Stimulated activated CD4-positive, alpha-beta T cell treated with anti-CD3 and anti-CD28 coated beads, Interleukin-2, amount 100 ng/mL, for 48 hours (primary cell): ENCODE measurements around the gene NMUR1.
A peak's percentile ranks its signal among the peaks of the same experiment; 100 is the strongest.

ENCODE experiments used
- DNase-seq, 2 donors: peaks; one replicate each; pipeline ENCODE4 v3.0.0-alpha.2; 2020

Gene NMUR1

DNA sequence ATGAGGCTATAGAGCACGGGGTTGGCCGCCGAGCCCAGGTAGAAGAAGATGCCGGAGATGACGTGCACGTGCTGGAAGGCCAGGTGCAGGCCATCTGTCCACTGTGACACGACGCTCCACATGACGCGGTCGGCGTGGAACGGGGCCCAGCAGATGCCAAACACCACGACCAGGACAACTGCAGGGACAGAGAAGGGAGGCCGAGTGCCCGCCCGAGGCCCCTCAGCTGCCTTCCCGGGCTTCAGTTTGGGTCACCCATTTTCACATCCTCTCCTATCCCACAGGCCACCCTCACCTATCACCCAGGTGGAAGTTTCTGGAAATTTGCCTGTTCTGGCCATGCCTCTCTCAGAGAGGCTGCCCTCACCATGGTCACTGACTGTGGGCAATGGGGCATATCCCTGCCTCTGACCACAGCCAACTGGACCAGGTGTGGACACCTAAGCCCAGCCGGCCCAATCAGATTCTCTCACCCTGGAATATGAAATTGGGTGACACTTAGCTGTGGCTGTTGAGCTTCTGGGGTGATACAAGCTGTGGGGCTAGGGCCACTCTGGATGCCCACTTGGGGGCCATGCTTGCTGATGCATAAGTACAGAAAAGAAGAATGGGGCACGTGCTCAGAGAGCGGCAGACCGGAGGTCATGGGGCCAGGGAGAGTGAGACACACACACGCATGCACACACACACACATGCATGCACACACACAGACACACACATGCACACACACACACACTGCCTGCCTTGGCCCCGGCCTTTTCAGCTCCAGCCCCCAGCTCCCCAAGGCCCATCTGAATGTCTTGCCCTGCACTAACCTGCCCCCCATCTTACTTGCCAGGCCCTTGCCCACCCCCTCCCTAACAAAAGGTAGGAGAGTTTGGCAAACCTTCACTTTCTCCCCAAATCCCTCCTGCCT, 4.7 kb downstream of the NMUR1 start:
- DNase-seq = no peak

DNA sequence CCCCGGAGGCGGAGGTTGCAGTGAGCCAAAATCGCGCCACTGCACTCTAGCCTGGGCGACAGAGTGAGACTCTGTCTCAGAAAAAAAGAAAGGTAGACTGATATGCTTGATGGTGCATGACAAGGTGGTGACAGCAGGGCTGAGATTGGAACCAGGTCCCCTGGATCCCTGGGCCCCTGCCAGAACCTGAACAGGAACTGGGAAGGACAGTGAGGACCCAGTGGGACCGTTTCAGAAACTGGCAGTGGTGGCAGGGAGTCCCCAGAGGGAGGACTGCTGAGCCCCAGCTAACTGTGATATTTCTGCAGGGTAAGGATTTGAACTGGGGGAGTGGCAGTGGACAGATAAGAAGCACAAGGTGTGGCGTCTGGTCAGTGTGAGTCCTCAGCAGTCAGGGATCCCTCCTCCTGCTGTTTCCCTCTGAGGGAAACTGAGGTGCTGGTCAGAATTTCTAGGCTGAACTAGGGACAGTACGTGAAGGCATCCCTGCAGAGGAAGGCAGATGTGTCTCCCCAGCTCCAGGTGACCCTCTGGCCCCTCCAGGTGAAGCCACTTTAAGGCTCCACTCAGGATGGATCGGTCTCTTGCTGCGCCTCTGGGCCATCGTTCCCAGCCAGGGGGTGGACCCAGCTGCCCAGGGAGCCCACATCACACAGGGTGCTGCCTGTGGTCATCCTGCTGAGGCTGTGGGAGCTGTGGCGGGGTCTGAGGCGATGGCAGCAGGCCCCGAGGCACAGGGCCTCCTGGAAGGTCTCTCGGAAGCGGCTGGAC, 5.6 kb downstream of the NMUR1 start:
- no peak for DNase-seq

DNA sequence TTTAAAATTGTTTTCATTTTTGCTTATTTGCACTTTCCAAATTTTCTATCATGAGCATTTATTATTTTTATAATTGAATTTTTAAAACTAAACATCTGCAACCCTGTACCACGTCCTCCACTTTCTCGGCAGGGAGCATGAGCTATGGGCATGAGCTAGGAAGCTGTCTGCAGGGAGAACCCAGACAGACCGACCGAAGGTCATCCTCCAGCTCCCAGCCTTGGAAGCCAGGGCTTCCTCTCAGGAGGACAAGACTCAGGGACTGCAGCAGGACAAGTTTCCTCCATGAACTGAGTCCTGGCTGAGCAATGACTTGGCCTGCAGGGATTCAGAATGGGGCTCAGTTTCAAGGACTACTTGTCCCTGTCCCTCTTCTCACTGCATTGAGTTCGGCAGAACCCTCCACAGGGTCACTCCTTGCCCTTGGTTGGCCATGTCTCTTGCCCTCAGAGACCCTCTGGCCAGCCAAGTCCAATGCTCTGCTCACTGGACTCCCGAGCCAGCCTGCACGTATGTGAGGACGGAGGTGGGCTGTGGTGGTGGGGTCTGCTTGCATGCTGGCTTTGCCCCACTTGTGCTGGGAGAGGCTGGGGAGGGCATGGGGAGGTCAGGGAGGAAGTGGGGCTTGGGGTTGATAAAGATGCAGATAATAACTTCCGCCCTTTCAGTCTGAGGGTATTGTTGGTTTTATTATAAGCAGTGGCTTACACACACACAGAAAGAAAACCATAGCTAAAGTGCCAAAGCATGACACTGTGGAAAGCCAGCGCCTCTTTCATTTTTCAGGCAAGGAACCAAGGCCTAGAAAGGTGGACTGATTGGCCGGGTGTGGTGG, 6.6 kb downstream of the NMUR1 start:
- no peak for DNase-seq

DNA sequence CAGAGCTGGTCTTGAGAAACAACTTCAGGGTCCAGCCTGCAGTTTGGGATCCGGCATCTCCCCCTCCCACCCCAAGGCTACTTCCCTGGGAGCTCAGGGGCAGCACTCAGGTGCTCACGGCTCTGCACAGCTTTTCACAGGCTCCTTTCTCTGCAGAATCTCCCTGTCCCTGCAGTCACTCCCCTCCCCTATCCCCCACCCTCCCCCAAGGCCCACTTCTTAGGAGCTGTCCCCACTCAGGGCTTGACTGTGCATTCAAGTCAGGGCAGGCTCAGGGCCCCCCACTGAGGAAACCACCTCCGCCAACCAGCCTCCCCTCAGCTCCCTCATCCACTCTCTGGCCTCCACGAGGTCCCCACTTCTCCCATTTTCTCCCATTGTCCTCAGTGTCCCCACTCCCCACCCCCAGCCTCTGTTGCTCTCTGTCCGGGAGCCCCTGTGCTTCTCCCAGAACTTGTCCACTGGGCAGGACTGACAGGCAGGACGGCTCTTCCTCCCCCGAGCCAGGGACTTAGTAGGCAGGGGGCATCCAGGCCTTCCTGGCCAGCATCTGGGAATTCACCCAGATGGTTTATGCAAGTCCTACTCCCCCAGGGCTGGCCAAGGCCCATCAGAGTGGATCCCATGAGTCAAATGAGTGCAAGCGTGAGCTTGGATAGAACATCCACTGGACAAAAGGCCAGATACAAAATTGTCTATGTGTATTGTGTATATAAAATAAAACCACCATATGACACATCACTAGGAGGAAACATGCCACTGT, 7.6 kb downstream of the NMUR1 start:
- no peak for DNase-seq

DNA sequence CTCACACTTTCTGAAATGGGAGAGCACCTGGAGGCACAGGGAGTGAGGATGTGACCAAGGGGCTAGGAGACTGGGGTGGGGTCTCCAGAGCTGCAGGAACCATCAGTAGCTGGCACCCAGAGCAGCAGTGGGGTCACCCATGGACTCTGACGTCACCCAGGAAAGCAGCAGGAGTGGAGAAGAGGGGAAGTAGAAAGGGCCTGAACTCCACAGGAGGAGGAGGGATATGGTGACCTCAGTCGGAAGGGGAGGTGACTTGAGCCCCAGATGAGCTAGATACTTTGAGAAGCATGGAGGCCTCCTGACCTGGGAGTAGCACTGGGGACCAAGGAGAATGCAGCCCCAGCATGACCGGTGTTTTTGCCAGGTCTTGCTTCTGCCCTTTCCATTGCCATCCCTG, 8.8 kb downstream of the NMUR1 start:
- no peak for DNase-seq

DNA sequence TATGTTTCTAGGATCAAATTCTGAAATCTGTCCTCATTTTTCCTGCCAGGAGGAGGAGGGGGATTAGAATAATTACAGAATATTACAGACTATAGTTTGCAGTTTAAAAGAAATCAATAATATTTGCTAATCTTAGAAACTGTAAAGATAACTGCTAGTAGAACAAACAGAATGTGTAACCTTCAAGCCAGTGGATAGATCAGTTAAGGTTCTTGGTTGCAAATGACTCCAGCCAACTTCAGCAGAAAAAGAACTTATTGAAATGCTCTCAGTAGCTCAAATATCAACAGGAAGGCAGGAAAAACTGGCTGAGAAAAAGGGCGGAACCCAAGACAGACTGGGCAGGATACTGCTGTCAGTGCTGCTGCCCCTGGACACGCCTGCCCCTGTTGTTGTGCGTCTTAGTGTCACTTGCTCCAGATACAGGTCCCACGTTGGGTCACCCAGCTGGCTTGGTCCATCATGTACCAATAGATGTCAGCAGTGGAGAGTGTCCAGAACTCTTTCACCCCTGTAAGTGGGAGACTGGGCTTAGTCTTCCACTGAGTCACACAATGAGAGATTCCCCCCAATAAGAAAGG, 10.2 kb downstream of the NMUR1 start:
- no peak for DNase-seq

DNA sequence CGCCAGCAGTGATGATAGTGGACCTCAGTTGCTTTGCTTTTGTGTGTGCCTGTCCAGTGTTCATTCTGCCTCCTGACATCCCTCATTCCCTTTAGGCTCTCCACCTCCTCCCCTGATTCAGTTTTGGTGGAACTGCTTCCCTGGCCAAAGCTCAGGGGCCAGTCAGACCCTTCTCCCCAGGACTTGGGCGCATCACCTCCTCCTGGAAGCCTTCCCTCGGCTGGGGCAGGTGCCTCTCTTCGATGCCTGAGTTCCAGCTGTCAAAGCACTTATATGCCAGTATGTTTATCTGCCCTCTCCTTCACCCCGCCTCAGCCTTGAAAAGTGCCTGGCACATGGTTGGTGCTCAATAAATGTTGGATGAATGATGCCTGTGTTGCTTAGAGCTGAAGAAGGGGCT, 11.5 kb downstream of the NMUR1 start:
- no peak for DNase-seq

DNA sequence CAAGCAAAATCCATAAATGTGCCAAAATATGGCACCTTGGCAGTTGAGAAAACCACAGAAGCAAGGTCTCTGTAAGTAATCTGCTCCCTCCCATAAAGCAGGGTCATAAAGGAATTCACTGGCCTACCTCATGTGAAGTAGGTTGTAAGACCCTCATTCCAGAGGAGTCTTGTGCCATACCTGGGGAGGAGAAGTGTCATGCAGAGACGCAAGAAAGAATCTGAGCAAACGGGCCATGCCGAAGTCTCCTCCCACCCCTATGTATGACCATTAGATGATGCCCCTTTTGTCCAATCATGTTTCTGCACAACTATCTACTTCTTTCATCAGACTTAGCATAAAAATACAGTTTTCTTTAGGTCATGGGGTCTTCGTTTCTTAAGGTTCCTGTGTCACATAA, 14.6 kb downstream of the NMUR1 start:
- no peak for DNase-seq

DNA sequence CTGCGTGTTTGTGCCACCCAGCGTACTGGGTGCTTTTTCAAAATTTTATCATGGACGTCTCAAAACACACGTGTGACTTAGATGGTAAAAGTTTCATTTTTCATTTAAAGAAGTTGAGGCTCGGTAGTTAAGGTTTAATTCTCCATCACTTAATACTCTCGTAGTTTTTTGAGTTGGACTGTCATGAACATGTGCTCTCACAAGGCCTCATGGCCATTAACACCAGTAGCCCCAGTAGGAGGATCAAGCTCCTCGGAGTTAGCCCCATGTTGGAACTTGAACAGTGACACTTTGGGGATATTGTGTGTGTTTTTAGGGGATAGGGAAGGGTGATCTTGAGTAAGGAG, 15.3 kb downstream of the NMUR1 start:
- no peak for DNase-seq

DNA sequence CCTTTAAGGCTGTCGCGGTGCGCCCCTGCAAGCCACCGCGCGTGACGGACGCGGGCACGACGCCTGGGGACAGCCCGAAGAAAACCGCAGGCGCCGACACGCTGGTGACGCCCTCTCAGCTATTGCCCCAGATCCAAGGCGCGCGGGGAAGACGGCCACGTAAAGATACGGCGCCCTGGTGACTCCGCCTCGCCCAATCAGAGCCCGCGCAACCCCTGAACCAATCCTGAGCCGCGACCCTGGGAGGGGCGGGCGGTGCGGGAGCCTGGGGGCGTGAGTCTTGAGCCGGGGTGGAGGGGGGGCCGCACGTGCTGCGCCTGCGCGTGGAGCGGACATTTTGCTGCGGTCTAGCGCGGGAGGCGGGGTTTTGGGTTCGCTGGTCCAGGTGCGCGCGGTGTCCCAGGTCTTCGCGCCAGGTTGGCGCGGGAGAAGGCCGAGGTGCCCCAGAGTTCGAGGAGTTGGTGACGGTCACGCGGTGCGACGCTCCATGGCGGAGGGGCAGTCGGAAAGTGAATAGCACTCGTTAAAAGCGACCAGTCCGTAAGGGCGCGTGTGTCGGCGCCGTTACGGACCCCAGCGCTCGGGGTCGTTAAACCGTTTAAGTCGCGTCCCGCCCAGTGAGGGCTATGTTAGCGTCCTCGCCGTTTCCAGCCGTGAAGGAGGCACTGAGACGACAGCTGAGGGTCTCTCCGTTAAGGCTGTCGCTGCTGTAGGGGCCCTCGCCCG, 15.9 kb downstream of the NMUR1 start:
- peak; percentile 95 to 97 for DNase-seq

DNA sequence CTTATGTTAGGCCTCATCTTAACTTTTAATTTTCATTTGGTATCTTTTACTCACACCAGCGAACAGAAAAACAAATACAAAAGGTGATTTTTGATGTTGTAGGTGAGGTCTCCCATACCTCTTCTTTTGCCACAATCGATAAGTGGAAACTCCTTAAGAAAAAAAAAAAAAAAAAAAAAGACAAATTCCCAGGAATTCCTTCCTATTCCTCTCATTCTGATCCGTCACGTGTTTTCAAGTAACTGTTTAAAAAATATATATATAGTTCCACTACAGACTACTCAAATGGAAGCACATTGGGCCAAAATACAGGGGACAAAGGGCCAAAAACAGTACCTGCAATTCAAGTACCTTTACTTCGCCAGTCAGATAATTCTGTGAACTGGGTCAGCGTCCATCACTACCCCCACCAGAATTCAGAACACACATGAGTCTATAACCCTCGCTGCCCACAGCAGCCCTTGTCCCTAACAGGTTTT, 16.5 kb downstream of the NMUR1 start:
- DNase-seq = no peak

DNA sequence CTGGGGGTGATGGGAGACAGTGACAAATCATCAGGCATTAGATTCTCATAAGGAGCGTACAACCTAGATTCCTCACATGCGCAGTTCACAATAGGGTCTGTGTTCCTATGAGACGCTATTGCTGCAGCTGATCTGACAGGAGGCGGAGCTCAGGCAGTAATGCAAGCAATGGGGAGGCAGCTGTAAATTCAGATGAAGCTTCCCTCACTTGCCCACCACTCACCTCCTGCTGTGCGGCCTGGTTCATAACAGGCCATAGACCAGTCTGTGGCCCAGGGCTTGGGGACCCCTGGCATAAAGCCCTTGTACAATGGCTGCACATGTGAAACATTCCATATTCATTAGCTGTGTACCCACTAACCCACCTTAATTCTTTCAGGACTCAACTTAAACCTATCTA, 18.0 kb downstream of the NMUR1 start:
- no peak for DNase-seq

DNA sequence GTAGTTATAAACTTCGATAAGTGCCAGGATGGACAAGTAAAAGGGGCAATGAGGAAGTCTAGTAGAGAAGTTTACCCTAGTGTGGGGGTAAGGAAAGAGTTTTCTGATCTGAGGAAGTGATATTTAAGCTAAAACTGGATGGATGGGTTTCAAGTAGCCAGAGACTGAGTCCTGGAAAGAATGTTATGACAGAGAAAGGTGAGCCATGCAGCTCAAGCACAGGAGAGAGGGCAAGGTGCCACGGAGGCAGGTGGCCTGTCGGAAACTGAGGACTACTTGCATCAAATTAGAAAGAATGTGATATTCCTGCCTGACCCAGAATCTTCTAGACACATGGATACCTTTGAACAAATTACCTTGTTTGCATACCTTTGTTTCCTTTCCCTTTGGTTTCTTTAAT, 26.5 kb downstream of the NMUR1 start:
- no peak for DNase-seq

DNA sequence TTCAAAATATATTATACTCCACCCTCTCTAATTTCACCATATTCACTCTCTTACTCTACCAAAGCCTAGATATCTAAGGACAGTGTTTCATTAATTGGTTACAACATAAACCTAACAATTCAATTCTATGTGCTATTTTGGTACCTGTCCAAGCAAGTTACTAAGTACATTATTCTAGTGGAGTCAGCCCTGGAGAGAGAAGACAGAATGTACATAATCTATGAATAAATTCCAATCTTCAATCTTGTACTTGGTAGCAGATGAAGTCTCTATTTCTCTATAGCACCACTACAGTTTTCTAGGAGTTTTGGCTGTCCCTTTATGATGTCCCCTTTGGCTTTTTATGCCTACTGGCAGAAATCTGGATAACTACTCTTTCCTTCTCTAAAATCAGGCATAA, 27.6 kb downstream of the NMUR1 start:
- no peak for DNase-seq

DNA sequence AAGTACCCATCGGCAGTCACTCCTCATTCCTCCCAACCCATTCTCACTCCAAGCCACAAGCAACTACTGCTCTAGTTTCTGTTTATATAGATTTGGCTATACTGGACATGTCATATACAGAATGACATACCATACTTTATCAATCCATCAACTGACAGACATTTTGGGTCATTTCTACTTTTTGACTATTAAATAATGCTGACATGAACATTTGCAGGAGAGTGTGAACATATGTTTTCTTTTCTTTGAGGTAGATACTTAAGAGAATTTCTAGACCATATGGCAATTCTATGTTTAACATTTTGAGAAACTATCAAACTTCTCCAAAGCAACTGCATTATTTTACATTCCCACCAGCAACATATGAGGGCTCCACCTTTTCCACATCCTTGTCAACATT, 32.6 kb downstream of the NMUR1 start:
- DNase-seq = no peak

DNA sequence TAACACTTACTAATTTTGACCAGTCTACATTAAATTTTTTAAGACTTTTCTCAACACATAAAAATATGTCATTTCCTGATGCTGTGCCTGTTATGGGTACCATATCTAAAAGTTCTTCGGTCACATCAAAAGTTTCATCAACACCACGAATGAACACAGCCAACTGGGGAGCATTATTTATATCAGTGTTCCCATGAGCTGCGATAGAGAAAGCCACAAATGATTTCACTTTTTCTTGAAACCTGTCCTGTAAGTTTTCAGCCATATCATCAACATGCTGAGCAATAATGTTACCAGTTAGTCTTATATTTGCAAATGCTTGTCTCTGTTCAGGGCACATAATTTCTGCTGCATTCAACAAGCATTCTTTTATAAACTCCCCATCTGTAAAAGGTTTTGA, 35.6 kb downstream of the NMUR1 start:
- no peak for DNase-seq

DNA sequence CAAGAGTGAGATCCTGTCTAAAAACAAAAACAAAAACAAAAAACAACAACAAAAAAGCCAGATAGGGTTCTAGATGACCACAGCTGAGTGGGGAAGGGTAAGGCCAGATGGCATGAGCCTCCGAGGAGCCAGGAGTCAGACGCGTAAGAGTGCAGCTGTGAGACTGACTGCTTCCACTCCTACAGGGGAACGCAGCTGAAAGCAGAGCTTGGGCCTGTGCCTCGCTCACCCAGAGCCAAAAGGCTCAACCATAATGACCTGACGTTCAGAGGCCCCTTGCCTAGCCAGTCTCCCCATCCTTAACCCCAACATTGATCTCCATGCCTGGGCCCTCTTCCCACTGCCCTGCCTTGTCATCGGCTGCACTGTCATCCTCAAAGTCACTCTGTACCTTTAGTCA, 39.4 kb downstream of the NMUR1 start:
- DNase-seq = no peak

DNA sequence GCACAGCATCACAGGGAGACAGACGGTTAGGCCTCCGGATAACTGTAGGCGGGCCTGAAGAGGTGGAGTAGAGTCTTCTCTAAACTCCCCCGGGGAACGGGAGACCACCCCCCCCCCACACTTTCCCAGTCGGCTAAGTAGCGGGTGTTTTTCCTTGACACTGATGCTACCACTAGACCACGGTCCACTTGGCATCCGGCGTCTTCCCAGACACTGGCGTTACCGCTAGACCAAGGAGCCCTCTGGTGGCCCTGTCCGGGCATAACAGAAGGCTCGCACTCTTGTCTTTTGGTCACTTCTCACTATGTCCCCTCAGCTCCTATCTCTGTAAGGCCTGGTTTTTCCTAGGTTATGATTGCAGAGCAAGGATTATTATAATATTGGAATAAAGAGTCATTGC, 40.3 kb downstream of the NMUR1 start:
- DNase-seq = no peak

DNA sequence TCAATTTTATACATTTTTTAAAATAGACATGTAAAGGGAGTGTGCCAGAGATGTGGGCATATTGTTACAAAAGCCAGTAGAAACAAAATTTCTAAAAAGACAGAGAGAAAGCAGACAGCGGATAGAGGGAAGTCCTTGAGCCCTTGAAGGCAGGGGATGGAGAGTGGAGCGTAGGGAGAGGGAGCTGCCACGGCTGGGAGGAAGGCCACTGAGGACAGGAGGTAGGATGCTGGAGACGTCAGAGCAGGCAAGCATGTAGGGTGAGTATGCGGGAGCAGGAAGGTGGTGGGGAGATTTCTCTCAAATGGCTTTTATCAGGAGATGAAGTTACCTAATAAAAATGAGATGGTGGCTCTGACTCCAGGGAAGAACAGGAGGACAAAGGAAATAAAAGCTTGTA, 41.9 kb downstream of the NMUR1 start:
- no peak for DNase-seq

DNA sequence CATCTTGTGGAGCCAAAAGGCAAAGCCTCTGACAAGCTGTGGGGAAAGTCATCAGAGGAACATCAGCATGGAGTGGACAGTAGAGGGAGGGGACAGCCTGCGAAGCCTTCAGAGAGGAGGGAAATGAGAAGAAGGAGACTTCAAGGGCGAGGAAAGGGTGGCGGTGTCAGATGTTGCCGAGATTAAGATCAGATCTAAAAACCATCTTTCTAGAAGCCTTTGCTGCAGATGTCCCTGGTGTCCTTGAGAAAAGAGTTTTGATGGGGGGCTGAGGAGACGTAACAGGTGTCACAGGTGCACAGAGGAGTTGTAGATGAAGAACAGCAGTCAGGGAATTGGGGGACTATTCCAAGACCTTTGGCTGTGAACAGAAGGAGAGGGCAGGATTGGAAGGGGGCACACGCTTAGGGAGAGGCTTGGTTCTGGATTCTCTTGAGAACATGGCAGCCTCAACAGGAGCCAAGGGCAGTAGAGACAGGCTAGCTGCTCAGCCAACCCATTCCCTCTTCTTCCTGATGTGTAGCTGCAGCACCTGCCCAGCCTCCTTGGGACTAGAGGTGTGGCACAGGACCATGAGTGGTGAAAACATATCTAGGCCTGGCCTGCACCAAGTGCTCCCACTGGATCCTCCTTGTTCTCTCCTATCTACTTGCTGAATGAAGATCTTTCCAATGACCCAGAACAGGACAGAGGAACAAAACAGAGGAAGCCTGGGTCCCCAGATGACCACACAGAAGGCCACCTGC, 43.2 kb downstream of the NMUR1 start:
- DNase-seq = no peak
